Ovary (tissue), 9 donors: Measurements from ENCODE around the gene IMPA2. TPM values are rescaled to one million over a fixed set of nuclear protein-coding genes. Genes with fewer than 3 reads are reported as not detected.
A peak's percentile ranks its signal among the peaks of the same experiment; 100 is the strongest.

ENCODE experiments used
- DNase-seq, 5 donors: peaks; one replicate each; pipeline ENCODE4 v3.0.0-alpha.2; 2019 to 2020
- H3K27ac ChIP-seq, 2 donors: fragments of 200-600 bp; one replicate each; pipeline versions ENCODE4 v1.5.1 to v1.8.0; 2019 to 2022
- H3K27me3 ChIP-seq: fragments of 200-600 bp; one replicate; pipeline ENCODE4 v1.8.0; 2022
- H3K36me3 ChIP-seq: fragments of 200-600 bp; sonication (generic); one replicate; pipeline ENCODE4 v1.5.1; 2019
- H3K4me1 ChIP-seq: one replicate; pipeline ENCODE4 v1.8.1; 2013; ENCODE audit warnings: mild to moderate bottlenecking, moderate library complexity; ENCODE audit not compliant: insufficient read depth
- H3K4me3 ChIP-seq: fragments of 200-600 bp; sonication (generic); one replicate; pipeline ENCODE4 v1.5.1; 2017
- H3K9me3 ChIP-seq, 2 donors: fragments of 200-600 bp in 1 of 2; sonication (generic) in 1 of 2; one replicate each; pipeline versions ENCODE4 v1.5.1 to v1.8.1; 2013 to 2019; ENCODE audit warnings: mild to moderate bottlenecking in 1 of 2, moderate library complexity in 1 of 2
- EP300 ChIP-seq: sonication (generic); formaldehyde crosslinking; IDR thresholded peaks from one replicate; pipeline ENCODE4 v1.6.1; 2017; ENCODE audit warnings: antibody characterized with exemption
- POLR2A ChIP-seq: fragments of 450-650 bp; IDR thresholded peaks from one replicate; pipeline ENCODE4 v1.6.1; 2017; ENCODE audit warnings: antibody characterized with exemption, mild to moderate bottlenecking, moderate library complexity
- WGBS, 3 donors: extraction: QIAGEN DNeasy Blood & Tissue Kit in 1 of 3; methylation state at CpG; one replicate each; pipeline versions ENCODE4 v1.1.5 to v1.1.7; 2013 to 2017; 5-methylcytosine and 5-hydroxymethylcytosine counted together
- intact Hi-C, 4 donors: fragments of 100-400 bp; cut with DNase I; formaldehyde crosslinking; loops; one replicate each; pipeline versions ENCODE4 v1.11.0 to v1.15.1; 2022 to 2023
- polyA plus RNA-seq, 2 donors: library from polyadenylated mRNA; stranded (reverse); fragments of 200-250 nt in 1 of 2; fragments of 350-450 nt in 1 of 2; fragmentation: Illumina TruSeq in 1 of 2; extraction: RNeasy Lipid Tissue Mini Kit (QIAGEN cat#74804) in 1 of 2; gene quantifications; one replicate each; pipeline ENCODE4 v1.2.3, GENCODE V29; 2013 to 2014
- total RNA-seq, 7 donors: library from RNA; depleted of rRNA in 2 of 7; stranded (reverse); fragments of >200 nt in 2 of 7; fragmentation: NEBNext Ultra II Directional in 3 of 7; extraction: Animal tissue kit (Norgen Biotek cat#: 25700) in 3 of 7; gene quantifications; one replicate each; pipeline versions ENCODE4 v1.1.0 to v1.2.4, GENCODE V29; 2016 to 2023
- TF ChIP-seq, protein P1 (sequence below), 3 donors: fragments of 450-650 bp in 2 of 3; fragments of 200-600 bp in 1 of 3; IDR thresholded peaks; one replicate each; pipeline versions ENCODE4 v1.5.1 to v1.8.0; 2016 to 2022; ENCODE audit warnings: antibody characterized with exemption in 3 of 3, mild to moderate bottlenecking in 1 of 3
- donor health status: DM: no; HTN: no; CAD: no; lungs with moderate emphysema.
- donor health status: DM: no; HTN: no; CAD: no.
- donor health status: Bipolar disorder and iron deficiency.
- donor health status: DM: yes; HTN: yes; CAD: no.
- donor health status: DM: no; HTN: no; CAD: no.
- donor health status: DM: yes; HTN: yes; CAD: no.

Gene IMPA2
- total and polyA plus RNA-seq, 9 donors, result 15.4 to 33.5 (median 21.1) TPM

DNA sequence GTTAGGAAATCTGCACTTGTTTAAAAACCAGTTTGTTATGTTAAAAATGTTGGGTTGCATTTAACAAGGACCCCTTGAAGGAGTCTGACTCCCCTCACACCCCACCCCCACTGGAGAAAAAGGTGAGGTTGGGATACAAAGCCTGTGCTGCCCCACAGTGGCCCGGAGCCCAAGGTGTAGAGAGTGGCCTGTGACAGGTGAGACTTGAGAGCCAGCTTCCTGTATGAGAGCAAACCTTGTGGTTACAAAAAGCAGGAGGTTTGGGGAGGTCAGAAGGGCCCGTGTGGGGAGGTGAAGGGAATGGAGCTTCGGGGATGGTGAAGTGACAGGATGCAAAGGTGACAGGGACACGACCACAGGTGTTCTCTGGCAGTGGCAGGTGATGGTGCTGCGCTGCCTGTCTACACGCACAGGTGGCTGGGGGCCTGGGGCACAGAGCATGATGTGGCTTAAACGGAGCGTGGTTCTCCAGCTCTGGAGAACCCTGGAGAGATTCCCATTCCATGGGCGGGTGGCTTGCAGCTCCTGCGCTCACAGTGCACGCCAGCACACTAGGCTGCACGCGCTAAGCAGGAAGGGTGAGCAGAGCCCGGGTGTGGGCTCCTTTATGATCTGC, 29.0 kb downstream of the IMPA2 start:
- H3K27ac ChIP-seq, result no peak overlapping the region
- TF ChIP-seq EP300 (no peak), POLR2A (no peak)
- TF ChIP-seq, protein P1, sequence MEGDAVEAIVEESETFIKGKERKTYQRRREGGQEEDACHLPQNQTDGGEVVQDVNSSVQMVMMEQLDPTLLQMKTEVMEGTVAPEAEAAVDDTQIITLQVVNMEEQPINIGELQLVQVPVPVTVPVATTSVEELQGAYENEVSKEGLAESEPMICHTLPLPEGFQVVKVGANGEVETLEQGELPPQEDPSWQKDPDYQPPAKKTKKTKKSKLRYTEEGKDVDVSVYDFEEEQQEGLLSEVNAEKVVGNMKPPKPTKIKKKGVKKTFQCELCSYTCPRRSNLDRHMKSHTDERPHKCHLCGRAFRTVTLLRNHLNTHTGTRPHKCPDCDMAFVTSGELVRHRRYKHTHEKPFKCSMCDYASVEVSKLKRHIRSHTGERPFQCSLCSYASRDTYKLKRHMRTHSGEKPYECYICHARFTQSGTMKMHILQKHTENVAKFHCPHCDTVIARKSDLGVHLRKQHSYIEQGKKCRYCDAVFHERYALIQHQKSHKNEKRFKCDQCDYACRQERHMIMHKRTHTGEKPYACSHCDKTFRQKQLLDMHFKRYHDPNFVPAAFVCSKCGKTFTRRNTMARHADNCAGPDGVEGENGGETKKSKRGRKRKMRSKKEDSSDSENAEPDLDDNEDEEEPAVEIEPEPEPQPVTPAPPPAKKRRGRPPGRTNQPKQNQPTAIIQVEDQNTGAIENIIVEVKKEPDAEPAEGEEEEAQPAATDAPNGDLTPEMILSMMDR (IDR thresholded peaks at IDR 0.05), result no peak
- DNase-seq, result peak in 1 of 5 donors; percentile 19
- no peaks in the 10 kb centered on the region for H3K9me3 ChIP-seq
- 90 to 93% (median 91%) methylated on average over 14 of the region's 14 CpGs for WGBS, 3 donors
- no peak overlapping the region for H3K4me3 ChIP-seq
- H3K4me1 ChIP-seq, result peaks cover 7% of the 10 kb centered on the region
- H3K27me3 ChIP-seq, result no peaks in the 10 kb centered on the region
- no peaks in the 10 kb centered on the region for H3K36me3 ChIP-seq
- intact Hi-C loops, result loop anchor here in 1 of 4 donors (5.0 kb wide), 1 partner anchor 37 kb away; no protein-coding TSS in a partner anchor

DNA sequence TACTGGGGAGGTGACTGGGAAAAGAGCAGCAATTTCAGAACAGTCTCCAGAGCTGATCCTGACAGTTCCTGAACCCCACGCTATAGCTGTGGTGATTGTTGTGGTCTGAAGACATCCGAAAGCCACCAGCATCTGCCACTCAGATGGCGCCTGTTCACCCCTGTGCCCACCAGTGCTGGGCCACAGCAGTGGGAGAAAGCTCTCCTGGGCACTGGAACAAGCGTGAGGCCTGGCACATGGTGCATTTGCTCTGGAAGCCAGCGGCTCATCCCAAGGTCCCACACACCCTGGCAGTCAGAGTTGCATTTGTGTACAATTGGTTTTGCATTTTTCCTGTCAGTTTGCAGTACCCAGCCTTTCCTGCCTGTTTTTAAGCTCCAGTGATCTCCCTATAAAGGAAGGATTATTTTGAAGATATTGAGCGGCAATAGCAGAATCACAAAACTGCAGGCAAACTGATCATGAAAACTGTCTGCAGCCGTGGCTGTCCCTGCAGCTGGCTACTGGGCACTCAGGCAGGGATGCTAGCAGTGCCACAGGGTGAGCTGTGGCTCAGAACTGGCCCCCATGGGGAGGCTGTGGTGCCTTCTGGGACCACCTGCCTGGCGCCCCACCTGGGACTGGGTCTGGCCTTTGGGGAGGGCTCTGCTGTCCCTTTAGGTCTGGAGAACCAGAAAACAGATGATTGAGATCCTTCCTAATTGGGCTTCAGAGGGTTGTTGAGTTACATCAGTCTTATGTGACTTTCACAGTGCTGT, 30.1 kb downstream of the IMPA2 start:
- peaks cover 6% of the 10 kb centered on the region for H3K4me1 ChIP-seq
- no peaks in the 10 kb centered on the region for H3K27me3 ChIP-seq
- TF ChIP-seq EP300 (no peak), POLR2A (no peak)
- H3K27ac ChIP-seq, result peak overlapping the region in 1 of 2 donors; percentile 67
- no peaks in the 10 kb centered on the region for H3K36me3 ChIP-seq
- 63 to 82% (median 69%) methylated on average over 8 of the region's 8 CpGs for whole genome bisulfite sequencing, 3 donors
- intact Hi-C loops, result loop anchor here in 1 of 4 donors (5.0 kb wide), 1 partner anchor 36 kb away; no protein-coding TSS in a partner anchor
- no peak overlapping the region for H3K4me3 ChIP-seq
- peak in 1 of 5 donors; percentile 33 for DNase-seq
- H3K9me3 ChIP-seq, result no peaks in the 10 kb centered on the region

DNA sequence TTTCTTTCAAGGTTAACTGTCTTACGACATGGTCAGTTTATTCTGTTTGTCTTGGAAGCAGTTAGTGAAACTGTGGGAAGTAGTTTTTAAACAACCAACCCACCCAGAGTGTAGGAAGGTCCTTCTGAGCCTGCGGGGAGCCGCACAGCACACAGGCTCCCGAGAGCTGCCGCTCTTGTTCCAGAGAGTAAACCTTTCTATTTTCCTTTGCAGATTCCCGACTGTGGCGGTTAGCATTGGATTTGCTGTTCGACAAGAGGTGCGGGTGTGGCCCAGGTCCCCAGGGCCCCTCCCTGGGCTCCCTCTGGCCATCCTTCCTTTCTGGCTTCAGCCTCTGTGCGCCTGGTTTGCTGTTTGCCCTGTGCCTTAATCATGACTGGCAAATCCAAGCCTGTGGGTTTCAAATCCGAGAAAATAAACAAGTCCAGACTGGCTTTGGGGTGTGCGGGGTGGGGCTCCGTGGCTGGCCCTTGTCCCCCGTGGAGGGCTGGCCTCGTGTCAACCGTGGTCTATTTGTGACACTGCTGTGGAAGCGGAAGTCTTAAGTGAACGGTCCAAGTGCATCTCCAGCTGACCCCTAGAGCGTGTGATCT, 30.7 kb downstream of the IMPA2 start:
- H3K27me3 ChIP-seq, result no peaks in the 10 kb centered on the region
- TF ChIP-seq EP300 (no peak), POLR2A (no peak)
- TF ChIP-seq, protein P1 (IDR thresholded peaks at IDR 0.05), result no peak
- H3K4me1 ChIP-seq, result peaks cover 6% of the 10 kb centered on the region
- H3K36me3 ChIP-seq, result no peaks in the 10 kb centered on the region
- intact Hi-C loops, result loop anchor here in 1 of 4 donors (5.0 kb wide), 1 partner anchor 35 kb away; no protein-coding TSS in a partner anchor
- DNase-seq, result peak in 1 of 5 donors; percentile 50
- peak overlapping the region in 1 of 2 donors; percentile 67 for H3K27ac ChIP-seq
- H3K4me3 ChIP-seq, result no peak overlapping the region
- no peaks in the 10 kb centered on the region for H3K9me3 ChIP-seq
- WGBS, 3 donors, result 20 to 47% (median 23%) methylated on average over 19 of the region's 19 CpGs

DNA sequence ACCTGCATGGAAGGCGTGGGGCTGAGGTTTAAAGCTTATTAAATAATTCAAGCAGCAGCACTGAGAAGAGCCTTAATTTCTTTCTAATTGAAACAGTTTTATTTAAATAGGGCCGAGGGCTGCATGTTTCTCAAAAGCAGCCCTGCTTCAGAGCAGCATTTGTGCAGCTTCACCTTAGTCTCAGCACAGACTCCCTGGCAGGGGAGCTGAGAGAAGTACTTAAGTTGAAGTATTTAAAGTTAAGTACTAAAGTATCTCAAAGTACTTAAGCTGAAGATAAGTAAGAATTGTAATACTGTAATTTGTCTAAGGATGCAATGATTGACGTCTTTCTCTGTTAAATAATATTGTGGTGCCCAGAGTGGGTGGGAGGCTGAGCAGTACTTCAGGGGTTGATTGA, 31.4 kb downstream of the IMPA2 start:
- WGBS, 3 donors, result 40 to 47% (median 44%) methylated on average over 3 of the region's 3 CpGs
- no peak for TF ChIP-seq EP300
- no peak for DNase-seq
- Histone ChIP-seq H3K4me1 (peaks cover 6% of the 10 kb centered on the region), H3K36me3 (no peaks in the 10 kb centered on the region), H3K27ac (no peak overlapping the region), H3K4me3 (no peak overlapping the region), H3K27me3 (no peaks in the 10 kb centered on the region), H3K9me3 (no peaks in the 10 kb centered on the region)
- intact Hi-C loops, result loop anchor here in 1 of 4 donors (5.0 kb wide), 1 partner anchor 35 kb away; no protein-coding TSS in a partner anchor

DNA sequence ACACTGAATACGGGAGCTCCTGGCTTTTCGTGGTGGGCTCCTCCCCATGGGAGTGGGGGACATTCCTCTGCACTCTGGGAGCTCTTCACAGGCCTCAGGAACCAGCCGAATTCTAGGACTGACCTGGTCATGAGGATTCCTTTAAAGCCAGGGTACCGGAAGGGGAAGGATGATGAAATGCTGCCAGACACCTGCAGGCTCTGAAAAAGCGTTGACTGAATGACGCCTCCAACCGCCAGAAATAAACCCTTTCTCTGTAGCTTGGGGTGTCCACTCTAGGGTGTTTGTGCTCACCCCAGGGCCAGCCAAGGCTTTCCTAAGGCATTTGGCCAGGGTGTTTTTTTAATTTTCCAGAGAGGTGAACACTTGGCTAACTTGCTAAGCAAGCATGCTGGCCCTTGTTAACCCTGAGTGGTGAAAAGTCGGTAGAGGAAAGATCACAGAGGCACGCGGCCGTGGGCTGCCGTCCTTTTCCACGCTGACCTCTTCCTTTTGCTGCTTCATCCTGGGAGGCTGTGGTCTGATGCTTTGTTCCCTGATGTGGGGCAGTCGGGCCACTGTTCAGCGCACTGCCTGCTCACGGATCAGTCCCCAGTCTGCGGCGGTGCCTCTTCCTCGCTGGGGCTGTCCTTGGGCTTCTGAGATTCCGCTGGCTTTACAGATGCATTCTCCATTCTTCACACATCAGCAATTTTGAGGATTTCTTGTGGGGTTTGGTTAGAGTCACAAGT, 32.0 kb downstream of the IMPA2 start:
- DNase-seq, result peak in 1 of 5 donors; percentile 19

More for the DNA sequence above, 32.0 kb downstream of the IMPA2 start:
- H3K4me1 ChIP-seq, result peaks cover 6% of the 10 kb centered on the region
- WGBS, 3 donors, result 83 to 86% (median 86%) methylated on average over 20 of the region's 20 CpGs
- H3K27ac ChIP-seq, result no peak overlapping the region
- no peak for TF ChIP-seq EP300
- no peaks in the 10 kb centered on the region for H3K27me3 ChIP-seq
- intact Hi-C loops, result loop anchor here in 1 of 4 donors (5.0 kb wide), 1 partner anchor 34 kb away; no protein-coding TSS in a partner anchor
- H3K36me3 ChIP-seq, result no peaks in the 10 kb centered on the region
- H3K4me3 ChIP-seq, result no peak overlapping the region
- H3K9me3 ChIP-seq, result no peaks in the 10 kb centered on the region
